Activated CD8-positive, alpha-beta memory T cell treated with anti-CD3 and anti-CD28 coated beads for 48 hours (primary cell): ENCODE data around the gene TOMM70.
"Not testable (repeated sequence)": the region's sequence is repeated elsewhere in the genome, so short reads cannot be mapped to it uniquely, and the experiment has no call there.

Experiments used
- DNase-seq, 3 experiments: peaks; one replicate each; pipeline ENCODE4 v3.0.0-alpha.2; 2020; ENCODE audit warnings: low read depth in 2 of 3, low spot score in 2 of 3

TOMM70 gene

DNA sequence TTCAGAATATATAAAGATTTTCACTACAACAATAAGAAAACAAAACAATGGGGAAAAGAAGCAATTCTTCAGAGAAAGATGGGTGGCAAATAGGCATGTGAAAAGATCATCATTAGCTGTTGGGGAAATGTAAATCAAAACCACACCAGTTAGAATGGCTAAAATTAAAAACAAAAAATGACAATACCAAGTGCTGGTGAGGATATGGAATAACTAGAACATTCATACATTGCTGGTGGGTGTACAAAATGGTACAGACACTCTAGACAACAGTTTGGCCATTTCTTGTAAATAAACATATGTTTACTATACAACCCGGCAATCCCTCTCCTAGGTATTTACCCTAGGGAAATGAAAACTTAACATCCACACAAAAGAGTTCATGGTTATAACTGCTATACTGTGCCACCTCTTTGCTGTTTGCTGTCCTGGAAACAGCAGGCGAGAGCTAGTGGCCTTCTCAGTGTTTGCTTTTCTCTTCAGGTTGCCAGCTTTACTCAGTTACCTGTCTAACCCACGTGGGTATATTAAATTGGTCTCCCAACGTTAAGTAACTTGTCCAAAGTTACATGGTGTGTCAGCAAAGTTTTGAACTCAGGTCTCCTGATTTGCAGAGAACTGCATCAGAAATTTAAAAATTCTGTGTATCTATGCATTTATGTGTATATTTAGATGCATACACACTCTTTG is 70.9 kb downstream of the TOMM70 start:
- DNase-seq = no peak

- not testable (repeated sequence) for DNase-seq
Observed at GRCh38 chr3:100327377-100327776, 73.5 kb downstream of the TOMM70 start.

DNA sequence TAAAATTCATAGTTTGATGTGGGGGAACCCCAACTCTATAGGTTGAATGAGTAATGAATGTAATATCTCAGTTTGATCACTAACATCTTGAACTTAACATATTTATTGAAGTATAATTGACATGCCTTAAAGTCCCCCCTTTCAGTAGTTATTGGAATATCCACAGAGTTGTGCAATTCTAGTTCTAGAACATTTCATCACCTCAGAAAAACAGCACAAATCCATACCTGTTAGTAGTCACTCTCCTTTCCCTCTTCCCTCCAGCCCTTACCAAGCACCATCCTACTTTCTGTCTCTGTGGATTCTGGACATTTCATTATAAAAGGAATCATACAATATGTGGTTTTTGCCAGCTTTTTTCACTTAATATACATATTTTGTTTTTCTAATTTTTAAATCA is 75.1 kb downstream of the TOMM70 start:
- no peak for DNase-seq

GRCh38 chr3:100324044-100324443 is 76.8 kb downstream of the TOMM70 start:
- no peak for DNase-seq

GRCh38 chr3:100319951-100320350 is 80.9 kb downstream of the TOMM70 start:
- no peak for DNase-seq

GRCh38 chr3:100317912-100318311 is 83.0 kb downstream of the TOMM70 start:
- DNase-seq = no peak

GRCh38 chr3:100316641-100317069 is 84.2 kb downstream of the TOMM70 start:
- DNase-seq = no peak
